ENCODE data around the gene TRERF1.
"Not testable (repeated sequence)": the region's sequence is repeated elsewhere in the genome, so short reads cannot be mapped to it uniquely, and the experiment has no call there.

The TRERF1 gene

DNA sequence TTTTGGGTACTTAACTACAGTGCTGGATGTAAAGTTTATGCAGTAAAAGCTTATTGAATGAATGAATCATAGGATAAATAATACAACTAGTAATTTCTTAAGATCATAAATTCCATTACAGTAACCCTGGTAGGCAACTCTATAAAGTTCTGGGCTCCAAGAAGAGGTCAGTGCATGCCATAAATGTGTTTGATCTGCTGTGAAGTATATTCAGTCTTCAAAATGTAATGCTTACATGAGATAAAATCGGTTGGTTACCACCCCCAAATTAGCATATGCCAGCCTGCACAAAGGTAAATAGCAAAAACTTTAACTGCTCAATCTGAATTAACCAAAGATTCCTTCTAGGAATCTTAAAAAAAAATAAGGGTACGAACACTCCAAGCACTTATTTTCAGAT, 244.2 kb downstream of the TRERF1 start:
- not testable (repeated sequence) for DNase-seq

DNA sequence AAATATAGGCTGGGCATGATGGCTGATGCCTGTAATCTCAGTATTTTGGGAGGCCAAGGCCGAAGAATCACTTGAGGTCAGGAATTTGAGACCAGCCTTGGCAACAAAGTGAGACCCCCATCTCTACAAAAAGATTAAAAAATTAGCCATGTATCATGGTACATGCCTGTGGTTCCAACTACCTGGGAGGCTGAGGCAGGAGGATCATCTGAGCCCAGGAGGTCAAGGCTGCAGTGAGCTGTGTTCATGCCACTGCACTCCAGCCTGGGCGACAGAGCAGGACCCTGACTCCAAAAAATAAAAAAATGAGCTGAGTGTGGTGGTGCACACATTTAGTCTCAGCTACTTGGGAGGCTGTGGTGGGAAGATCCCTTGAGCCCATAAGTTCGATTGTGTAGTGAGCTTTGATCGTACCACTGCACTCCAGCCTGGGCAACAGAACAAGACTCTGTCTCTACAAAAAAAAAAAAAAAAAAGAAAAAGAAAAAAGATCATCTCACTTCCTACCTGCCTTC, 246.9 kb downstream of the TRERF1 start:
- DNase-seq, result no peak

DNA sequence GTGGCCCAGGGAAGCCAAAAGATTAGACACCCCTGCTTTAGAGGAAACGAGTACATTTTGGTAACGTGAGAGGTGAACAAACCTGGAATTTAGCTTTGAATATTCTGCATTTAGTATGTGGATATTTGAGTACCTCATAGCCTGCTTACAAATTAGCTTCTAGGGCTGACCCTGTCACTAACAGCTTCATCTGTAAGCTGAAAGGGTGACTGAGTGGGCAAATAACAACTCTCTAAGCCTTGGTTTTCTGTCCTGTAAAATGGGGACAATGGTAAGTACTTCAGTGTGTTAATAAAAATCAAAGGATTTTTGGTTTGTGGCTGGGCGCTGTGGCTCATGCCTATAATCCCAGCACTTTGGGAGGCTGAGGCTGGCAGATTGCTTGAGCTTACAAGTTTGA, 248.5 kb downstream of the TRERF1 start:
- DNase-seq, result no peak

DNA sequence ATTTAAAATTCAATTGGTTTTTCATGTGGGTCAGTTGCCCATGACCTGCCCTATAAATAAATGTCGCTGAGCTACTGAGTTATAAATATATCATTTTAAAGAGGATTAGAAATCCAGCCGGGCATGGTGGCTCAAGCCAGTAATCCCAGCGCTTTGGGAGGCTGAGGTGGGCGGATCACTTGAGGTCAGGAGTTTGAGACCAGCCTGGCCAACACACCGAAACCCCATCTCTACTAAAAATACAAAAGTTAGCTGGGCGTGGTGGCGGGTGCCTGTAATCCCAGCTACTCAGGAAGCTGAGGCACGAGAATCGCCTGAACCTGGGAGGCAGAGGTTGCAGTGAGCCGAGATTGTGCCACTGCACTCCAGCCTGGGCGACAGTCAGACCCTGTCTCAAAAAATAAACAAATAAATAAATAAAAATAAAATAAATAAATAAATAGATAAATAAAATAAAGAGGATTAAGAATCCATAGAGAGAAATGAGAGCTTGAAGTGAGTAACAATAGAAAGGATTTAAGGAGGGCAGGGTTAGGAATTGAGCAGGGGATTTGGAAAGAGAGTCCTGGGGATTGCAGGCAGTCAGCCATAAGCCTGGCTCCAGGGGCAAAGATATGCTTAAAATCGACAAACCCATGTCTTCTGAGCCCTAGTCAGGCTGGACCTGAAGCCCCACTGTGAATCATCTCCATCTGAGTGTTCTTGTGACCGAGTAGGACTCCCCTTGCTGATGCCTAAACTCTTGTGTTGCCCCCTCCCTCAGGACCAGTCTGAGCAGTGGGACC, 249.4 kb downstream of the TRERF1 start:
- DNase-seq, result not testable (repeated sequence)

DNA sequence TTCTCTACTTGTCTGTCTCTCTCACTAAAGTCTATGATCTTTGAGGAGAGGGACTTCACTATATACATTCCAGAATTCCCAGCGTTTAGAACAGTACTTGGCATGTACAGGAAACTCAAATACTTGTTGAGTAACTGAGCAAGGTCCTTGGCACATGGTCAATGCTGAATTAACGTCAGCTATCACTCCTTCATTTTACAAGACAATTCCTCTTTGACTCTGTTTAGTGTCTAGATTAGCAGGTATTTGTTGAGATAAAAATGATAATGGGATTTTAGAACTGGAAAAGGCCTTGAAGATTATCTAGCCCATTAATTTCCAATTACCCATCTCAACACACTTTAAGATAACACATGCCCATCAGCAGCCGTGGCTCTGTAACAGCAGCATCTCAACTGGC, 250.3 kb downstream of the TRERF1 start:
- DNase-seq, result no peak

DNA sequence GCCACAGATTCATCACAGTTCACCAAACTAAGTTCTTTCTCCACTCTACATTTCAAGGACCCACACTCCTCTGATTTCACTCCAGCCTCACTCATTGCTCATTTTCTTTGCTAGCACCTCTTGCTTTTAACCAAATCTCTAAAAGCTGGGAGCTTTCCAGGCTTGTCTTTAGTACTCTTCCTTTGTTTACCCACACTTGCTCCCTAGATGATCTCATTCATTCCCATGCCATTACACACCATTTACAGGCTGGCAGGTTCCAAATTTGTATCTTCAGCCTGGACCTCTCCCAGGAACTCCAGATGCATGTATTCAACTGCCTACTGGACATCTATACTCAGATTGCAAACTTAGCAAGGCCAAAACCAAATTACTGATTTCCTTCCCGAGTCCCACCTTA, 251.7 kb downstream of the TRERF1 start:
- no peak for DNase-seq

DNA sequence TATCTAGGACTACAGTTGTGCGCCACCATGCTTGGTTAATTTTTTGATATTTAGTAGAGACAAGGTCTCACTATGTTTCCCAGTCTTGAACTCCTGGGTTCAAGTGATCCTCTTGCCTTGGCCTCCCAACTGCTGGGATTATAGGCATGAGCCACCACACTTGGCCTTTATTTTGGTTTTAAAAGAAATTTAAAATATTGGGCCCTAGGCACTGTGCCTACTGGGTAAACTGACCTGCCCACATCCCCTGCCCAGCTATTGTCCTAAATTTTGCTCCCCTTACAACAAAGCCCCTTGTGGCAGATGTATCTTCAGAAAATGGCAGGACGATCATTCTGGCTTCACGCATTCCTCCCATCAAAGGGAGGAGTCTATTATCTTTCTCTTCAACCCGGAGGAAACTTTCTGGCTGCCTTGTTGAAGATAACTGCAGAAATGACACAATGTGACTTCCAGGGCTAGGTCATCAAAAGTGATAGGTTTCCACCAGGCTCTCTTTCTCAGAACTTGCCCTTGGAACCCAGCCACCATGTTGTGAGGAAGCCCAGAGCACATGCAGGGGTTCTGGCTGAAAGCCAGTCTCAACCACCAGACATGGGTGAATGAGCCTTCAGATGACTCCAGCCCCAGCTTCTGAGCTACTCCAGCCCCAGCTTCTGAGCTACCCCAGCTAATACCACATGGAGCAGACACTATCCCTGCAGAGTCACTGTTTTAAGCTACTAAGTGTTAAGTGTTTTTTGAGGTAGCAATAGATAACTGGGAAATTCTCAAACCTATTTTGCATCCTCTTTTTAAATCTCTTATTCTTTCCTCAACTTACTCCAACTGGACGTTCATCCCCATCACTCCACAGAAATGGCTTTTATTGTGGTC, 252.4 kb downstream of the TRERF1 start:
- DNase-seq, result no peak

DNA sequence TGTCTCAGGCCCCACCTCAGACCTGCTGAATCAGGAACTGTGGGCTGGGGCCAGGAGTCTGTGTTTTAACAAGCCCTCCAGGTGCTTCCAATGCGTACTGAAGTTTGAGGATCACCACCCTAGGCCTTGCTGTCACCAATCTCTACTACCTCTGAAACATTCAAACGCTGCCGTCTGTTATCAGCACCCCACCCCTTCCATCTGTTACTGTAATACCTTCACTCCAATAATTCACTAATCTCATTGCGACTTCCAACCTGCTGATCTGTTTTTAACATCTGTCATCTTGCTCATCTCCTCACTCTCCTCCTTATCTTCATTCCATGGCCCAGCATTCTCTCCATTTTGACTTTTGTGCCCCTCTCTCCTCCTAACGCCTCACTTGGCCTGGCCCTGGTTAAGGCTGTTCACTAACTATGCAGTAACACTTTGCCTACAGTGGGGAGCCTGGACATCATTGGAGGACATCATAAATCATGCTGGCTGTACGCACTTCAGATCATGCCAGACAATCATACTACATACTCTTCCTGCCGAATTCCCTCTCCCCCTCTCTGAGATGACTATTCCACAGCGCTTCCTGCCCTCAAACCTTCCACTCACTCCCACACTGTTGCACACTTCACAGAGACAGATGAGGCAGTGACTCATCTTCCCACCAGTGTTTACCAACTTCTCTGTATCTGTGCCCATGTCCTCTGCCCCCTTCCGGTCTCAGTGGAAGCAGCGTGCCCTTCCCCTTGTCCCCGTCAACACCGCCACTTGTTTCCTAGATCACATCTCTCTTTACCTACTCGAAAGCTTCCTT, 254.0 kb downstream of the TRERF1 start:
- no peak for DNase-seq

DNA sequence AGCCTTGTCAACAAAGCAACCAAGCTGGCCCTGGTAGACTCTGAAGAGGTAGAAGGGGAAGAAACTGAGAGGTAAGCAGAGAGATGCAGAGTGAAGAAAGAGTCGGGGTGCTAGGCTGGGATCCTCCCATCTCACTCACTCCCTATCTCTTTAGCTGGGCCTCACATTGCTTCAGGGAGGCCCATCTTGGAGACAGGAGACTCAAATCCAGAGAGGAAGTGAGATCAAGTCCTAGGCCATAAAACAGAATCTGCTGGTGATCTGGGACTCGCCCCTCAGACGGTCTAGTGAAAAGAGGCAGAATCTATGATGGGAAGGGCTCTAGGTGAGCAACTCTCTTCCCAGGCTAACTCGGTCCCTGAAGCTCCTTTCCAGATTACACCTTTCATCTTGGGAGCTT, 256.3 kb downstream of the TRERF1 start:
- no peak for DNase-seq

DNA sequence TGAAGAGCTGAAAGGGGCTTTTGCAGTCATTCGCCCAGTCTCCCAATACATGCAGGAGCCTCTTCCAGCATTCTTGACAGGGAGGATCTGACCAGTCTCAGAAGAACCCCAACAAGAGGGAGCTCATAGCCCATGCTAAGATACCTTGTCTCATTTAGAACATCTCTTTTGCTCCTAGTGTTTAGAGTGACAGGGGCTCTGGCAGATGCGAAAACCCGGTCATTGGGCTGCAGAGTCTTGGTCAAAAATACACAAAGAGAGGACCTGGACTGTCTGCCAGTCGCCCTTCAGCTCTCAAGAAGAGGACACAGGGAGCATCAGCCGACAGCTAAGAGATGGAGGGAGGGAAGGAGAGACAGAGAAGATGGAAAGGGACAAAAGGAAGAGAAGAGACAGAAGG, 257.7 kb downstream of the TRERF1 start:
- no peak for DNase-seq

DNA sequence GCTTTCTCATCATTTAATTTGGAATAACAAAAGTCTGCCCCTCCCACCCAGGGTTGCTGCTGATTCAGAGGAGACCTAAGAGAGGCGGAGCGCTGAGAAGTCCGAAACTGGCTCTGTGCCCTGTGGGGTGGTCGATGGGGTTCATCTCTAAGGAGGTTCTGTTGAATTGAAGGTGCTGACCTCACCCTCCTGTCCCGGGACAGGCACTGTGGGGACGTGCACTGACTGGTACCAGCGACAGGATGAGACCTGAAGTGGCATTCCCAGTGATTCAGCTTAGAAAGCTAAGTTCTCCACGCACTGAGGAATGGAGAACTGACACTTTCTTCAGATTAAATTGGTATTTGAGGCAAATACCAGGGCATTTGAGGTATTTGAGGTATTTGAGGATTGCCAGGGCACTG, 258.2 kb downstream of the TRERF1 start:
- DNase-seq, result no peak

DNA sequence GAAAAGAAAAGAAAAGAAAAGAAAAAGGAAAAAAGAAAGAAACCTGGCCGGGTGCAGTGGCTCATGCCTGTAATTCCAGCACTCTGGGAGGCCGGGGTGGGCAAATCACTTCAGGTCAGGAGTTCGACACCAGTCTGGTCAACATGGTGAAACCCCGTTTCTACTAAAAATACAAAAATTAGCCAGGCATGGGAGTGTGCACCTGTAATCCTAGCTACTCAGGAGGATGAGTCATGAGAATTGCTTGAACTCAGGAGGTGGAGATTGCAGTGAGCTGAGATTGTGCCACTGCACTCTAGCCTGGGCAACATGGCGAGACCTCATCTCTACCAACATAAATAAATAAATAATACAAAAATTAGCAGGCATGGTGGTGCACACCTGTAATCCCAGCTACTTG, 259.3 kb downstream of the TRERF1 start:
- not testable (repeated sequence) for DNase-seq

DNA sequence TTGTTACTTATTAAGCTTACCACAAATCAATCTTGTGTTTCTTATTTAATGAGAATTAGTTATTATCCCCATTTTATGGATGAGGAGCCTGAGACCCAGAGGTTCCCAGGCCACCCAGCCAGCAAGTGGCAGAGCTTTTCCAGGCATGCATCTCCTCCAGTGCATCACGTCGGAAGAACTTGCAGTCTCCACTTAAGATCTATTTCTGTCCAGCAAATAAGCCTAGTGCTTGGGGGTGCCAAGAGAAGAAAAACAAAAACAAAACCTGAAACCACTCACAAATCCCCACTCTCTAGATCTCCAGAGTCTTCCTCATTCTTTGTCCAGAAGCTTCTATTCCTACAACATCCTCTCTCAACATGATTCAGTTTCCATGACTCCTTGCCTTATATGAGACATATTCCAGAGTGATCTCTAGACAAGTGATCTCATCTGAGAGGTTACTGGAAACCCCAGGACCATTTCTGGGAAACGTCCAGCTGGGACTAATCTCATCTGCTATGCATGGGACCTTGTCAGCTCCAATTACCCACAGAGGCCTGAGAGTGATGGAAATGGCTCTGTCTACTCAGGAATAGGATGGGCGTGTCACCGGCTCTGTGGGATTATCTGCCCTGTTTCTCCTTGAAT, 261.1 kb downstream of the TRERF1 start:
- no peak for DNase-seq

DNA sequence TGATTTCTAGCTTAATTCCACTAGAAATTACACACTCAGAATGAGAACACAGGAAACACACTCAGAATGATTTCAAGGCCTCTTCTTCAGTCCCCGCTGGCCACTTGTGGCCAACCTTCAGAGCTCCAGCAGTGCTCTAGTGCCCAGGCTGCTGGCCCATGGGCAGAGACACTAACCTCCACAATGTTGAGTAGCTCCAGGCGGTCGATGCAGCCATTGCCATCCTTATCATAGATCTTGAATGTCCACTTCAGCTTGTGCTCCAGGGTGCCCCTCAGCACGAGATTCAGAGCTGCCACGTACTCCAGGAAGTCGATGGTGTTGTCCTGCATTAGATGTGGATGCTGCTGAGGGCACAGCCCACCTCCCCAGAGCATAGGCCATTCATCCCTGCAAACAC, 263.3 kb downstream of the TRERF1 start:
- DNase-seq, result no peak

DNA sequence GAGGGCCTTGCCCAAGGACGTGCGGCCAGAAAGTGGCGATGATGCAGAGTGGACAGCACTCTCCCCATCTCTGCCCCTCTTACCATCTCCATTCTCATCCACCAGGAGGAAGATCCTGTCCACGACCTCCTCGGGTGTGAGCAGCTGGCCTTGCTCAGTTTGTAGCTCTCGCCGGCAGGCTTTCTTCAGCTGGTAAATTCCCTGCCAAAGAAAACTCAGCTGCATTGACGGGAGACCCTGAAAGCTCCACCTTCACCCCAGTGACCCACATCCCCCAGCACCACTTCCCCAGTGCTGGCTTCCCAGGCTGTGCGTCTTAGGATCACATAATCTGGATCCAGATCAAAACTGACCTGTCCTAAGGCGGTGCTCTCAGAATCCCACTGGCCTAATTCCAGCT, 266.1 kb downstream of the TRERF1 start:
- DNase-seq, result no peak

DNA sequence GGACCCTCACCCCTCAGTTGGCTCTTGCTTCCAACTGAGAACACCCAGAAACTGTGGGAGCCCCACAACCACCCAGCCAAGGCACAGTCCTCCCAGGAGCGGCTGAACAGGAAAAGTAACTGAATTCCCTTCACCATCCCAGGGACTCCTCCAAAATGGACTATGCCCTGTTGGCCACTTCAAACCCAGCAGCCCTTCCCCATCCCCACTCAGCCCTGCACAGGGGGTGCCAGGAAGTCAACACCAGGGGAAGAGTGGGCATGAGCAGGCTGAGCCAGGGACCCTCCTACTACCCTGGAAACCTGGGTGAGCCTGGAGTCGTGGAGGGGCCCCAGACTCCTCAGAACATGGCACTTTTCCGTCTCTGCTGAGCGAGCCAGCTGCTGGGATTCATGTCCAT, 267.3 kb downstream of the TRERF1 start:
- DNase-seq, result no peak

DNA sequence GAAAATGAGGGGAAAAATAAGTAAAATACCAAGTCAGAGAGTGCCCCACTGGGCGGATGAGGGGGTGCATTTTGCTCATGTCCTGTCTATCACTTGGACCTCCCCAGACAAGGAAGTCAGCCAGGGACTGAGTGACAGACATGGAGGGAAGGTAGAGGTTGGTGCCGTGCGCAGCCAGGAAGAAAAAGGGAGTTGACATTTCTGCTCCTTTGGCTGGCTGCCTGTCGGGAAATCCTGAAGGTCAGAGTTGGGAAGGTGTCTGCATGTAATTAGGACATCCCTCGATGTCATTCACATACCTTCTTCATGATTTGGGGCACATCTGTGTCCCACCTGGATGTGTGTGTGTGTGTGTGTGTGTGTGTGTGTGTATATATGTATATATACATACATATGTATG, 269.6 kb downstream of the TRERF1 start:
- DNase-seq, result no peak

DNA sequence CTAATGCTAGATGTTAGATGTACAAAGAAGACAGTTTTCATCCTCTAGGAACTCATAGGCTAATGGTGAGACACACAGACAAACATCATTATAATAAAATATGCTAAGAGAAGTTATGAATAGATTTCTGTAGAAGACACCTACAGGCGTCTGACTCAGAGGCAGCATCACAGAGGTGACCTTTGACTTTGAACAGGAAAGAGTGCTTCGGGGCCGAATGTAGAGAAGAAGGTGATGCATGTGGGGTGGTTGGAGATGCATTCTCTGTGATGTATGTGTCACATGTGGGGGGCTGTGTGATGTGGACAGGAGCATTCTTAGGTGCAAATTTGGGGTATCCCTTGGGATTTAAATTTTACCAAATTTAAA, 271.8 kb downstream of the TRERF1 start:
- DNase-seq, result no peak

DNA sequence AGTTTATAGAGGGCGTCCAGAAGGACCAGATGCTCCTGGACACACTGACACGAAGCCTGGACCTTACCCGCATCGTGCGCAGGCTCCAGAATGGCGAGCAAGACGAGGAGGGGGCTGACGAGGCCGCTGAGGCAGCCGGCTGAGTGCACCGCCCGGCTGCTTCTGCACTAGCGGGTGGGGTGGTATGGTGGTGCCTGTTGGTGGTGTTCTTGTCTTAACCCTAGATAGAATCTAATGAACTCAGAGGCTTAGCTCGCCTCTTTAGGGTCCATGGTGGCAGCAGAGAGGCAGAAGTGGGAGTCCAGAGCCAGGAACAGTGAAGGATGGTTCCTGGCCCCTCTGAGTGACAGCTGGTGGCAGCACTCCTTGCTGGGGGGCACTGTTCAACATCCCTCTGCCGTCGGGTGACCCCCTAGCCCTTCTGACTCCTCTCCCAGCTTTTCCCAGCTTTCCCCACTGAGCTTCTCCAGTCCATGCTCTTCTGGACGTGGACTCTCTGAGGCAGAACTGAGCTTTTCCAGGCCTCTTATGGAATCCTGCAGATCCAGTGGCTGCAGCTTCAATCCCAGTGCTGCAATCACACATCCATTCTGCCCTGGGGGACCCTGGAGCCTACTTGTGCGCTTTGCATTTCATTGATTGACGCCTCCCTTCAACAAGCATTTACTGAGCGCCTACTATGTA, 272.3 kb downstream of the TRERF1 start:
- DNase-seq, result no peak

DNA sequence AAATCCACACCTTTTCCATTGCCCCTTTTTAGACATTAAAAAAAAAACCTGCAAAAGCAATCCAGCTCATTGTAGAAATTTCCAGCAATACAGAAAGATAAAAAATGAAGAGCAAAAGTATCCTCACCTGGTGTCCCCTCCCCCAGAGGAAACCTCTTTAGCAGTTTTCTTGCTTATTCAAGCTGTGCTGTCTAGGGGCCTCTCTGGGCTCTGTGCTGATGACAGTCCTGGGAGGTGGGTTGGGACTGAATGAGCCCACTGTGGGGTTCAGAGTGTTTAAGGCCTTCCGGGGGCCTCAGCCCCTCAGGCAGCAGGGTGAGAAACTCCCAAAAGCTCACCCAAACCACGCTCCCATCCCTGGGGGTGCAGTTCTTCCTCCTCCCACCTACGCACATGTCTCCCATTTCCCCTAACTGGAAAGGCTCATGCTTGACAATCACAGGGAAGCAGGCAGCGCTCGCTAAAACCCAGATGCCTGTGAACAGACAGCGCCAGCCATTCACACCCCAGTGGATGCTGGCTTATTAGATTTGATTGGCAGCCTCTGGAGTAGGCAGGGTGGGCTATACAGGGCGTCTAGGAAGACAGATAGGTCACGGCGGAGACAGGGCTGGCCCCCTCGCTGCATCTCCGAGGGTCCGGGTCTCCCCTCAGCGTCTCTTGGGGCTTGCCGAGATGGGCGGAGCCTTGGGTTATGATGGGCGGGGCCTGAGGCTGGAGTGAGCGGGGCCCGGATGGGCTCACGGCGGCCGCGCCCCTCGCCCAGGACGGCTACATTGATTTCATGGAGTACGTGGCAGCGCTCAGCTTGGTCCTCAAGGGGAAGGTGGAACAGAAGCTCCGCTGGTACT, 274.0 kb downstream of the TRERF1 start:
- peak in 1 of 2 donors; percentile 2 for DNase-seq

DNA sequence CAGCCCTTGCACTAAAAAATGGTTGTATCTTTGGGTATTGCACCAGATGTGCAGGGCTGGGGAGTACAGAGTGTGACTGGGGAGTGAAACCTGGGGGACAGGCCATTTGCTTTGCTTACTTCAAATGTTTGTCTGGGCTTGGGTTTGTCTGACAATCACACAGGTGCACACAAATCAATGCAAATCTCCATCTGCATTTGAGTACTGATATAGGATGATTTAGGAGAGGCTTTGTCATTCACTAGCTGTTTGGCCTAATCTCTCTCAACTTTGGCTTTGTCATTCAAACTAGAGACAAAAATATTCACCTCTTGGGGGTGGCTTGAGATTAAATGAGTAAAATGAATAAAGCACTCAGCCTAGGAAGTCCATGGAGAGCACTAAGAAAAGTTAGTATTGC, 274.7 kb downstream of the TRERF1 start:
- DNase-seq, result no peak

Data from CD4-positive, alpha-beta T cell treated with Interleukin-1 beta for 1 hour (primary cell).